NCI-H460 (cell line): ENCODE measurements around the gene TBC1D22A. TPM values are rescaled to one million over a fixed set of nuclear protein-coding genes. Genes with fewer than 3 reads are reported as not detected.
"Not testable (repeated sequence)": the region's sequence is repeated elsewhere in the genome, so short reads cannot be mapped to it uniquely, and the experiment has no call there.

Source experiments
- DNase-seq: peaks from one replicate; pipeline ENCODE4 v3.0.0-alpha.2; 2016; ENCODE audit warnings: low read depth; ENCODE audit errors: extremely low read depth
- polyA plus RNA-seq: library from polyadenylated mRNA; depleted of rRNA; stranded (reverse); fragments of >200 nt; gene quantifications from 2 replicates; pipeline ENCODE4 v1.2.3, GENCODE V29; 2014; cell fraction: nucleus; rRNA removed
- total RNA-seq: library from RNA; depleted of rRNA; stranded (reverse); fragments of >200 nt; shearing (Covaris generic); gene quantifications from 2 replicates; pipeline ENCODE4 v1.2.3, GENCODE V29; 2014; rRNA removed

TBC1D22A gene
- 8.2 and 8.7 TPM in 2 replicates for total RNA-seq
- polyA plus RNA-seq = 4.5 and 5.3 TPM in 2 replicates

GRCh38 chr22:46762238-46763050 is at the start of gene TBC1D22A:
TBC1D22A (plus strand) TSS chr22:46762650; CDS start chr22:46762787, 137 bp downstream.
- peak; percentile 85 for DNase-seq

DNA sequence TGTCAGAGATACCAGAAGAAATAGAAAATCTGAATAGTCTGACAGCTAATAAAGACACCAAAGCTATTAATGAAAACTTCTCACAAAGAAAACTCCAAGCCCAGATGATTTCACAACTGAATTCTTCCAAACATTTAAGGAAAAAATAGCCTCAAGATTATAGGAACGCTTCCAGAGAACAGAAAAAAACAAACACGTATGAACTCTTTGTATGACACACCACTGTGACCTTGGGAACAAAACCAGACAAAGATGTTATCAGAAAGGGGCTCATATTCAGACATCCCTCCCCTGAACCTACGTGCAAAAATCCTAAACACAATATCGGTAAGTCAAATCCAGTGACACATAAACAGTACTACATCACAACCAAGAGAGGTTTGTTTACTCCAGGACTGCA is 47.9 kb upstream of the TBC1D22A start:
- no peak for DNase-seq

GRCh38 chr22:46719921-46720320 is 42.5 kb upstream of the TBC1D22A start:
- DNase-seq = no peak

- no peak for DNase-seq
Measured at GRCh38 chr22:46721501-46722085, 40.9 kb upstream of the TBC1D22A start.

GRCh38 chr22:46723882-46724281 is 38.6 kb upstream of the TBC1D22A start:
- DNase-seq = no peak

DNA sequence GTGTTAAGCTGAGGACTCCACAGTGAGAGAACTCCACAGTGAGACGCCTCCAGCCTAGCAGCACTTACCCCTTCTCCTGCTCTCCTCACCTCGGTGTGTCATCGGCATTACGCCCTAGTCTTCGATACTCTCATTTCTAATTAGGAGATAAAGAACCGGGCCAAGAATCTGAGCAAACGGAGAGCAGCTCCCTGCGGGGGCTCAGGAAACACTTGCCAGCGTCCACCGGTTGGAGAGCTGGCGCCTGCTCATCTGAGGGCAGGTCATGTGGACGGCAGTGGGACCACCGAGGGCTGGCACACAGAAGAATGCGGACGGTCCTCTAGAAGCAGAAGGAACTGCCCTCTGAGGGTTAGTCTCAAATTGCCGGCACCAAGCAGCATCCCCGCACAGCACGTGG is 37.4 kb upstream of the TBC1D22A start:
- DNase-seq = no peak

- DNase-seq = no peak
Measured at GRCh38 chr22:46726066-46726985, 36.1 kb upstream of the TBC1D22A start.

- no peak for DNase-seq
Measured at GRCh38 chr22:46726986-46727317, 35.5 kb upstream of the TBC1D22A start.

- DNase-seq = no peak
Measured at GRCh38 chr22:46727813-46728364, 34.6 kb upstream of the TBC1D22A start.

- DNase-seq = no peak
Measured at GRCh38 chr22:46728470-46728869, 34.0 kb upstream of the TBC1D22A start.

GRCh38 chr22:46730568-46731245 is 31.7 kb upstream of the TBC1D22A start:
- DNase-seq = no peak

GRCh38 chr22:46731246-46732040 is 31.0 kb upstream of the TBC1D22A start:
- no peak for DNase-seq

- DNase-seq = no peak
Measured at GRCh38 chr22:46732041-46732379, 30.4 kb upstream of the TBC1D22A start.

GRCh38 chr22:46732513-46732912 is 29.9 kb upstream of the TBC1D22A start:
- no peak for DNase-seq

GRCh38 chr22:46734213-46734722 is 28.2 kb upstream of the TBC1D22A start:
- not testable (repeated sequence) for DNase-seq

- DNase-seq = no peak
Measured at GRCh38 chr22:46734830-46735453, 27.5 kb upstream of the TBC1D22A start.

DNA sequence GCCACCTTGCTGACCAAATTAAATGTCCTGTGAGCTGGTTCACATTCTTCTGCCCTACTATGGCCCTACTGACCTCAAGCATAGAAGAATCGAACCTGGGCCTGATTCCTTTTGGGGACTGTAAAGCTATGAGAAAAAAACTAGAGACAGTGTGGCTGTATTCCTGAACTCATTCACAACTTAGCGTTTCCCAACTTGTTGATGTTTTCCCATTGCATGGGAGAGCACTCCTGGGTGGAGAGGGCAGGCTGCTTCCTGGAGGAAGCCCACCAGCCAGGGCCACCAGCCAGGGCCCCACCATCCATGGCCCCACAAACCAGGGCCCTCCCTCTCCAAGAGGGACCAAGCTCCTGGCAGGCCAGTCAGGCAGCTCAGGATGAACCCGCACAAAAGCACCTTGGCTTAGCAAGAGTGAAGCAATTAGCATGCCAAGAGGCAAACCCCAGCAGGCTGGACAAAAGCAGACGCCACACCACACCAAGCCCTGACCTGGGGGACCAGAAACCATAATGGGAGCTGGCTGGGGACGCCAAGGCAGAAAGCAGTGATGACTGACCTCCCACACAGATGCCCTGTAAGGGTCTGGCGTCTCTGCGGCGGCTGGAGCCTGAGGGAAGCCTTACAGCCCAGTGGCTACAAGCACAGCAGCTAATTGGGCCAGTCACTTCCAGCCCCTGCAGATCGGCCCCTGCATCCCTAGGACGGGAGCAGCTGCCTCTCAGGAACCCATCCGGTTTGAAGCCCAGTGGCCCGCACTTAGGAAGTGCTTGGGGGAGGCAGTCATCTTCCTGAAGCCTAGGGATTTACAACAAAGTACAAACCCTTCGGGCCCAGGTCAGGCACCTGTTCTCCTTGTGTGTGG is 26.5 kb upstream of the TBC1D22A start:
- DNase-seq = no peak

DNA sequence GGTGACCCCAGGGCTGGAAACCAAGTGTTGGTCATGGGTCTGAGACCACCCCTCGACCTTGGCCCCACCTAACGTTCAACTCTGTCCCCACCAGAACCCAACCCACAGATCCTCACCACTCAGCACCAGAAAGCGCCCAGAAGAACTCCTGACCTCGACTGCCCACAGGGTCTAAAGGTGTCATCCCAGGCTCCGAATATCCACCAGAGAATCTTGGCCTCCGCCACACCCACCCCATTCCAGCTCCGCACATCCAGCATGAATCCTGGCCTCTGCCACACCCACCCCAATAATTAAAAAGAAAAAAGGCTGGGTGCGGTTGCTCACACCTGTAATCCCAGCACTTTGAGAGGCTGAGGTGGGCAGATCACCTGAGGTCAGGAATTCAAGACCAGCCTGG is 25.7 kb upstream of the TBC1D22A start:
- no peak for DNase-seq
